ENCODE results near the gene OXCT1. TPM values are rescaled to one million over a fixed set of nuclear protein-coding genes. Genes with fewer than 3 reads are reported as not detected.

The OXCT1 gene
- 10 to 100 TPM; 76.1 to 78.8 TPM for total RNA-seq

- H3K27ac Mint-ChIP-seq, result peak within 1 kb of the TSS; percentile 88
- H3K36me3 Mint-ChIP-seq (ENCODE audit: low read depth), result peaks cover 10% of the 10 kb centered on the region
- intact Hi-C loops (cut with micrococcal nuclease), result loop anchor here (1.0 to 10.0 kb wide), 8 partner anchors 34 to 1615 kb away; partner anchors contain the start of genes FBXO4, RIMOC1, RPL37 and TMEM267
- H3K4me1 Mint-ChIP-seq (ENCODE audit: low read depth), result peaks cover 53% of the 10 kb centered on the region
- CTCF ChIA-PET, result interaction anchor here (1.3 kb wide), 1 partner anchor 11 kb away, joined by 5 read pairs; no protein-coding TSS in a partner anchor
- peak; percentile 93 for DNase-seq
- no peaks in the 10 kb centered on the region for H3K9me3 Mint-ChIP-seq
- H3K27me3 Mint-ChIP-seq (ENCODE audit: low read depth), result no peaks in the 10 kb centered on the region
- peak within 1 kb of the TSS; percentile 92 for H3K4me3 Mint-ChIP-seq
Measured at GRCh38 chr5:41869724-41870626, at the start of gene OXCT1. OXCT1 (minus strand) TSS chr5:41870425; CDS start chr5:41870358, 67 bp downstream.

- CTCF ChIA-PET, result interaction anchor here (0.9 kb wide), 1 partner anchor 62 kb away, joined by 3 read pairs; no protein-coding TSS in a partner anchor
- peaks cover 32% of the 10 kb centered on the region for H3K36me3 Mint-ChIP-seq (ENCODE audit: low read depth)
- no peak overlapping the region for H3K27ac Mint-ChIP-seq
- H3K4me1 Mint-ChIP-seq (ENCODE audit: low read depth), result peaks cover 27% of the 10 kb centered on the region
- intact Hi-C loops (cut with micrococcal nuclease), result no loop called here
- DNase-seq, result no peak
- no peak overlapping the region for H3K4me3 Mint-ChIP-seq
- no peaks in the 10 kb centered on the region for H3K27me3 Mint-ChIP-seq (ENCODE audit: low read depth)
- no peaks in the 10 kb centered on the region for H3K9me3 Mint-ChIP-seq
Measured at GRCh38 chr5:41918105-41918504, 47.9 kb upstream of the OXCT1 start.

GRCh38 chr5:41908374-41909079 lies 38.3 kb upstream of the OXCT1 start:
- H3K4me3 Mint-ChIP-seq, result no peak overlapping the region
- H3K27ac Mint-ChIP-seq, result peak overlapping the region; percentile 50
- no peak for DNase-seq
- peaks cover 47% of the 10 kb centered on the region for H3K4me1 Mint-ChIP-seq (ENCODE audit: low read depth)
- CTCF ChIA-PET, result interaction anchor here (1.0 kb wide), 1 partner anchor 52 kb away, joined by 5 read pairs; no protein-coding TSS in a partner anchor
- H3K27me3 Mint-ChIP-seq (ENCODE audit: low read depth), result no peaks in the 10 kb centered on the region
- intact Hi-C loops (cut with micrococcal nuclease), result loop anchor here (10.0 kb wide), 1 partner anchor 1406 kb away; the partner anchor contains the start of gene HMGCS1
- no peaks in the 10 kb centered on the region for H3K9me3 Mint-ChIP-seq
- H3K36me3 Mint-ChIP-seq (ENCODE audit: low read depth), result peaks cover 29% of the 10 kb centered on the region

DNA sequence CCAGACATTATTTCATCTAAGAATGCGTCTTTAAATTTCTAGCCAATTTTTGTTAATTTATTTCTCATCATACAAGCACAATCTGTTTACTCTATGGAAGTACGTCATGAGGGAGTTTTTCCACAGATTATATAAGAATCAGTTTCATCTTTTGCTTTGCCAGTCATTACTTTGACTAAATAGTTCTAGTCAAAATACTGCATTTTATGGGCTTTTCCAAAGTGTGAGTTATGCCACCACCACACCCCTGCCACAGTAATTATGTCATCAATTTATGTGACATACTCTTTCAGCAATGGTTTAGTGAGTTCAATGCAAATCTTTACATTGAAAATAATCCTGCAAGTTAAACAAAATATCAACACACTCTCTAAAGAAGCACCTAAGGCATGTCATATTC lies 35.9 kb upstream of the OXCT1 start:
- peaks cover 14% of the 10 kb centered on the region for H3K36me3 Mint-ChIP-seq (ENCODE audit: low read depth)
- peaks cover 40% of the 10 kb centered on the region for H3K4me1 Mint-ChIP-seq (ENCODE audit: low read depth)
- no peaks in the 10 kb centered on the region for H3K9me3 Mint-ChIP-seq
- intact Hi-C loops (cut with micrococcal nuclease), result loop anchor here (10.0 kb wide), 1 partner anchor 1409 kb away; the partner anchor contains the start of gene HMGCS1
- H3K27ac Mint-ChIP-seq, result no peak overlapping the region
- DNase-seq, result no peak
- CTCF ChIA-PET, result no interaction called here
- H3K4me3 Mint-ChIP-seq, result no peak overlapping the region
- H3K27me3 Mint-ChIP-seq (ENCODE audit: low read depth), result no peaks in the 10 kb centered on the region

DNA sequence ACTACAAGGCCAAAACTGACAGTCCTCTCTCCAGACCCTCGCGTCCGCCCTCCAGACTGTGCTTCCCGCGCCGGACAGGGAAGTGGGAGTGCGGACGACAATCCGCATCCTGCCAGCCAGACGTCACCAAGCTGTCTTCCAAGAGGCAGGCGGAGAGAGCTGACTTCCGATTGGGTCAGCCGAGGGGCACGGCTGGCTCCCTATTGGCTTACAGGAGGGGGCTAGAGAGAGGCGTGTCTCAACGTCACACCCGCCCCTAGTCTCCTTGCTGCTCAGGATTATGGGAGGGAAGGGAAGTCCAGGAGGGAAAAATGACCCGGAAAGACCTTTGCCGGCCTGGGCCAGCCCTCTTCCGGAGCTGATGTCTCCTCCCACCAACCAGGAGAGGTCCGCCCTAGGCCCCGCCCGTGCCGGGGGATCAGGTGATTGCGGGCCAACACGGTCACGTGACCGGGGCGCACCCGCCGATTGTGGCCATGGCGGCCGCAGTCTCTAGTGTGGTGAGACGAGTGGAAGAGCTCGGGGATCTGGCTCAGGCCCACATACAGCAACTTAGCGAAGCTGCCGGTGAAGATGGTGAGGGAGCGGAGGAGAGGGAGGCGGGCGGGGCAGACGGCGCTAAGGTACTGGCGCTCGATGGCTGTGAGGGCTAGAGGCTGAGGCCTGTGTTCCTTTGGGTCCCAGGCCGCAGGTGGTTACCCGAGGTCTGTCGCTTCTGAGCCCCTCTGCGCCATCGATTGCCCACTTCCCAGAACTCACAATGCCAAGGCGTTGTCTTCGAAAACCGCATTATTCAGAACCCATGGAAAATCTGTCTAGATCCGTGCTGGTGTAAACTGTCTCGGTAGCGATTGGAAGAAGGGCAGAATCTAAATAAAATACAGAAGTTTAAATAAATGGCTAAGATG lies 33.9 kb upstream of the OXCT1 start, which contains the start of gene RIMOC1:
Gene RIMOC1, plus strand, starts transcription at position 453 of the 908 bp plus-strand sequence. Its CDS starts 24 bp downstream, at position 477.
- CTCF ChIA-PET, result interaction anchor here (0.6 to 1.1 kb wide), 6 partner anchors 9 to 50 kb away, joined by 3 to 5 read pairs (median 4); partner anchors contain the start of gene FBXO4
- intact Hi-C loops (cut with micrococcal nuclease), result loop anchor here (1.0 to 10.0 kb wide), 8 partner anchors 21 to 1411 kb away; partner anchors contain the start of genes FBXO4, HMGCS1, OXCT1 and RPL37
- H3K36me3 Mint-ChIP-seq (ENCODE audit: low read depth), result peaks cover 6% of the 10 kb centered on the region

DNA sequence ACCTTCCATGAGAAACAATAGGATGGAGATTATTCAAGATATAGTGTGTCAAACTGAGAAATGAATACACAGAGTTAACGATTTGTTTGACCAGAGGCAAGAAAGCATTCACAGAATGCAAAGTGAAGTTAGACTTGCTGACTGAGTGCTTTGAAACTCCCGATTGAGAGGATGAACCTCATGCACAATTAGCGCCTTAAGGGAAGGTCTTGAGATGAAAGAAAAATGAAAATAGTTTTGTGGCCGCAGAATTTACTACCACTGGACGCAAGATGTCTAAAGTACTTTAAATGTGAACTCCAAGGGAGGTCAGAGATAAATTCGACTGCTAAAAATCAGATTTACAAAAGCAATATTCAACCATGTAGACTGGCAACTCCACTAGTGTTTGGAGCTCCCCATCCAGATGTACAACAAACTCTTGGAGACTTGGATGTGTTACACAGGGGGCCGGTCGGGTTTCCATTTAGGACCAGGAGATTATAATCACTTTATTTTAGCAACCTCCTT lies 33.2 kb upstream of the OXCT1 start:
- DNase-seq, result no peak
- Mint-ChIP-seq H3K9me3 (no peaks in the 10 kb centered on the region), H3K4me3 (peak overlapping the region; percentile 79), H3K27ac (peak overlapping the region; percentile 88), H3K27me3 (ENCODE audit: low read depth) (no peaks in the 10 kb centered on the region), H3K36me3 (ENCODE audit: low read depth) (peaks cover 6% of the 10 kb centered on the region), H3K4me1 (ENCODE audit: low read depth) (peaks cover 31% of the 10 kb centered on the region)
- CTCF ChIA-PET, result interaction anchor here (0.6 to 1.1 kb wide), 5 partner anchors 9 to 50 kb away, joined by 3 to 5 read pairs (median 3); partner anchors contain the start of gene FBXO4
- intact Hi-C loops (cut with micrococcal nuclease), result loop anchor here (5.0 to 10.0 kb wide), 3 partner anchors 1104 to 1411 kb away; partner anchors contain the start of genes HMGCS1 and ZNF131

More for the DNA sequence above, 33.9 kb upstream of the OXCT1 start, which contains the start of gene RIMOC1:
- Mint-ChIP-seq H3K9me3 (no peaks in the 10 kb centered on the region), H3K4me3 (peak within 1 kb of the TSS; percentile 79), H3K27ac (peak within 1 kb of the TSS; percentile 88), H3K4me1 (ENCODE audit: low read depth) (peaks cover 38% of the 10 kb centered on the region), H3K27me3 (ENCODE audit: low read depth) (no peaks in the 10 kb centered on the region)
- DNase-seq, result peak; percentile 98

DNA sequence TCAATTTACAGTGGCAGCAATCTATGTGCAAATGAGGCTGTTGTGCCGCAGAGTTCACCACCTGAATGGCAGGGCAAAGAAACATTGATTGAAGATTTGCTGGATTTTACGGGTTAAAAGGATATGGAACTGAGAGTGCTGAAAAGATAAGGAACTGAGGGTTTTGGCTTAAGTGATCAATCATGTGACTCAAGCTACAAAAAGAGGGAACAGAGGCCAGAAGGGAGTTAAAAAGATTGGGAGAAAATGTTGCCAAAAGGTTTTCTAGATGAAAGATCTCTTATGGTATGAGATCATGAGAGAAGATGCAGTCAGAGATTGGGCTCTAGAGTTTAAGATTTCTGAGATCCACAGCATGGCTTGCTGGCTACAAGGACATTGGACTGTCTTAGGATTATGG lies 26.0 kb upstream of the OXCT1 start:
- Mint-ChIP-seq H3K27me3 (ENCODE audit: low read depth) (peaks cover 22% of the 10 kb centered on the region), H3K36me3 (ENCODE audit: low read depth) (no peaks in the 10 kb centered on the region), H3K4me1 (ENCODE audit: low read depth) (peaks cover 5% of the 10 kb centered on the region), H3K4me3 (no peak overlapping the region), H3K9me3 (no peaks in the 10 kb centered on the region), H3K27ac (no peak overlapping the region)
- DNase-seq, result no peak
- CTCF ChIA-PET, result no interaction called here
- intact Hi-C loops (cut with micrococcal nuclease), result no loop called here

DNA sequence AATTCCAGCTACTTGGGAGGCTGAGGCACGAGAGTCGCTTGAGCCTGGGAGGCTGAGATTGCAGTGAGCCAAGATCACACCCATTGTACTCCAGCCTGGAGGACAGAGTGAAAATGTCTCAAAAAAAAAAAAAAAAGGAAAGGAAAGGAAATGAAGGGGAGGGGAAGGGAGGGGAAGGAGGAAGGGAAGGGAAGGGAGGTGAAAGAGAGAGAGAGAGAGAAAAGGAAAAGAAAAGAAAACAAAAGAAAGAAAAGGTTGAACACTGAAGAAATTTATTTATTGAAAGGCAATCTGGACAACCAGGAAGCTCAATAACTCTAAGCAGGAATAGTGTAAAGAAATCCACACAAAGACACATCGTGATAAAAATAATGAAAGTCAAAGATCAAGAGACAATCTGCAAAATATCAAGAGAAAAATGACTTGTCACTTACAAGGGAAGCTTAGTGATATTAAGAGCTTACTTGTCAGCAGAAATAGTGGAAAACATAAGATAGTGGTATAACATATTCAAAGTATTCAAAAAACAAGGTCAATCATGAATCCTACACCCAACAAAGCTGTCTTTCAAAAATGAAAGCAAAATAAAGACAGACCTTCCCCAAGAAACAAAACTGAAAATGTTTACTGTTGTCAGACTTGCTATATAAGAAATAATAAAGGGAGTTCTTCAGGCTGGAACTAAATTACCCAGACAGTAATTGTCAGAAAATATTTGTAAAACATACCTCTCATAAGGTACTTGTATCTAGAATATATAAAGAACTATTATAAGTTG lies 23.0 kb upstream of the OXCT1 start:
- H3K27ac Mint-ChIP-seq, result no peak overlapping the region
- no peak overlapping the region for H3K4me3 Mint-ChIP-seq
- intact Hi-C loops (cut with micrococcal nuclease), result no loop called here
- peaks cover 5% of the 10 kb centered on the region for H3K4me1 Mint-ChIP-seq (ENCODE audit: low read depth)
- H3K27me3 Mint-ChIP-seq (ENCODE audit: low read depth), result peaks cover 29% of the 10 kb centered on the region
- no peak for DNase-seq
- CTCF ChIA-PET, result interaction anchor here (0.7 to 1.5 kb wide), 2 partner anchors 21 to 37 kb away, joined by 3 to 4 read pairs; no protein-coding TSS in a partner anchor
- H3K36me3 Mint-ChIP-seq (ENCODE audit: low read depth), result no peaks in the 10 kb centered on the region
- no peaks in the 10 kb centered on the region for H3K9me3 Mint-ChIP-seq

- Mint-ChIP-seq H3K27ac (no peak overlapping the region), H3K4me1 (ENCODE audit: low read depth) (peaks cover 5% of the 10 kb centered on the region), H3K27me3 (ENCODE audit: low read depth) (peaks cover 30% of the 10 kb centered on the region), H3K36me3 (ENCODE audit: low read depth) (no peaks in the 10 kb centered on the region), H3K9me3 (no peaks in the 10 kb centered on the region), H3K4me3 (no peak overlapping the region)
- DNase-seq, result no peak
- CTCF ChIA-PET, result interaction anchor here (0.7 kb wide), 1 partner anchor 25 kb away, joined by 3 read pairs; no protein-coding TSS in a partner anchor
- intact Hi-C loops (cut with micrococcal nuclease), result no loop called here
Measured at GRCh38 chr5:41892031-41892430, 21.8 kb upstream of the OXCT1 start.

GRCh38 chr5:41891066-41891707 lies 21.0 kb upstream of the OXCT1 start:
- Mint-ChIP-seq H3K27ac (no peak overlapping the region), H3K4me1 (ENCODE audit: low read depth) (peaks cover 5% of the 10 kb centered on the region), H3K9me3 (no peaks in the 10 kb centered on the region), H3K36me3 (ENCODE audit: low read depth) (no peaks in the 10 kb centered on the region), H3K4me3 (no peak overlapping the region), H3K27me3 (ENCODE audit: low read depth) (peaks cover 24% of the 10 kb centered on the region)
- CTCF ChIA-PET, result interaction anchor here (0.7 kb wide), 1 partner anchor 24 kb away, joined by 3 read pairs; no protein-coding TSS in a partner anchor
- intact Hi-C loops (cut with micrococcal nuclease), result no loop called here
- DNase-seq, result no peak

Measured in activated naive CD4-positive, alpha-beta T cell treated with anti-CD3 and anti-CD28 coated beads for 36 hours (primary cell).